WTC11 (cell line): ENCODE measurements around the gene DRAXIN. TPM values are rescaled to one million over a fixed set of nuclear protein-coding genes. Genes with fewer than 3 reads are reported as not detected.

Experiments used
- ATAC-seq: fragments of 200-7000 bp; cut with Tn5 transposase; 2 replicates; pipeline ENCODE4 v1.10.0; 2021; ENCODE audit warnings: mild to moderate bottlenecking, moderate library complexity
- CTCF ChIA-PET: fragments of 300-600 bp; sonication (Branson Sonifier 250); formaldehyde crosslinking; loops from one replicate; lab custom pipeline; 2021; ENCODE audit warnings: antibody characterized with exemption; lab: Charles Lee
- POLR2A ChIA-PET: fragments of 350-600 bp; sonication (Branson Sonifier 250); formaldehyde crosslinking; loops from one replicate; lab custom pipeline; 2021; ENCODE audit warnings: antibody characterized with exemption; lab: Charles Lee
- DNase-seq: peaks from one replicate; pipeline ENCODE4 v3.0.0; 2021; ENCODE audit warnings: low spot score
- H3K27ac Mint-ChIP-seq: 2 replicates; pipeline ENCODE4 v1.8.0; 2021; ENCODE audit warnings: mixed read lengths
- H3K27me3 Mint-ChIP-seq: 2 replicates; pipeline ENCODE4 v1.8.0; 2021; ENCODE audit warnings: low read depth, mild to moderate bottlenecking, moderate library complexity, mixed read lengths
- H3K36me3 Mint-ChIP-seq: 2 replicates; pipeline ENCODE4 v1.8.0; 2021; ENCODE audit warnings: mixed read lengths
- H3K4me1 Mint-ChIP-seq: 2 replicates; pipeline ENCODE4 v1.8.0; 2022; ENCODE audit warnings: mixed read lengths
- H3K4me3 Mint-ChIP-seq: 2 replicates; pipeline ENCODE4 v1.8.0; 2021; ENCODE audit warnings: mild to moderate bottlenecking, moderate library complexity, mixed read lengths
- H3K9me3 Mint-ChIP-seq: 2 replicates; pipeline ENCODE4 v1.8.0; 2021; ENCODE audit warnings: mixed read lengths
- ATF6 ChIP-seq: sonication (generic); formaldehyde crosslinking; IDR thresholded peaks from 2 replicates; pipeline ENCODE4 v1.8.1; 2023; ENCODE audit warnings: mild to moderate bottlenecking, missing genetic modification reagents
- CBFB ChIP-seq: sonication (generic); formaldehyde crosslinking; IDR thresholded peaks from 2 replicates; pipeline ENCODE4 v1.8.1; 2022; ENCODE audit warnings: mild to moderate bottlenecking, low read depth, missing genetic modification reagents
- FOXK1 ChIP-seq: sonication (generic); formaldehyde crosslinking; IDR thresholded peaks from 2 replicates; pipeline ENCODE4 v1.8.0; 2022; ENCODE audit warnings: mild to moderate bottlenecking, moderate library complexity, missing genetic modification reagents
- MYBL2 ChIP-seq: sonication (generic); formaldehyde crosslinking; IDR thresholded peaks from 2 replicates; pipeline ENCODE4 v1.8.1; 2023; ENCODE audit warnings: mild to moderate bottlenecking, moderate library complexity, missing genetic modification reagents
- NR1H2 ChIP-seq: sonication (generic); formaldehyde crosslinking; IDR thresholded peaks from 2 replicates; pipeline ENCODE4 v1.9.0; 2021; ENCODE audit warnings: mild to moderate bottlenecking, moderate library complexity, missing genetic modification reagents
- NR2C2 ChIP-seq: sonication (generic); formaldehyde crosslinking; IDR thresholded peaks from 2 replicates; pipeline ENCODE4 v1.8.0; 2022; ENCODE audit warnings: mild to moderate bottlenecking, missing genetic modification reagents
- TCF7 ChIP-seq: sonication (generic); formaldehyde crosslinking; IDR thresholded peaks from 2 replicates; pipeline ENCODE4 v1.8.0; 2022; ENCODE audit warnings: mild to moderate bottlenecking, low read depth, missing genetic modification reagents, moderate library complexity
- ZNF281 ChIP-seq: sonication (generic); formaldehyde crosslinking; IDR thresholded peaks from 2 replicates; pipeline ENCODE4 v1.8.0; 2023; ENCODE audit warnings: mild to moderate bottlenecking, missing genetic modification reagents
- total RNA-seq: library from RNA; stranded (reverse); gene quantifications from 3 replicates; pipeline ENCODE4 v1.2.3, GENCODE V29; 2021
- TF ChIP-seq, protein P1 (sequence below): sonication (generic); formaldehyde crosslinking; IDR thresholded peaks from 2 replicates; pipeline ENCODE4 v1.8.1; 2023; ENCODE audit warnings: mild to moderate bottlenecking, missing genetic modification reagents, moderate library complexity
- TF ChIP-seq, protein P2 (sequence below): fragments of 250-450 bp; sonication (Bioruptor Pico); IDR thresholded peaks from 2 replicates; pipeline ENCODE4 v1.9.0; 2021; ENCODE audit warnings: mild to moderate bottlenecking, borderline replicate concordance
- TF ChIP-seq, protein P3 (sequence below): fragments of 200-600 bp; IDR thresholded peaks from 2 replicates; pipeline ENCODE4 v1.8.0; 2022; ENCODE audit warnings: antibody characterized with exemption
- TF ChIP-seq, protein P4 (sequence below): sonication (generic); formaldehyde crosslinking; IDR thresholded peaks from 2 replicates; pipeline ENCODE4 v1.8.0; 2022; ENCODE audit warnings: mild to moderate bottlenecking, missing genetic modification reagents

The DRAXIN gene
- total RNA-seq, 1 experiment from 2014 or later, result 12.0 TPM

DNA sequence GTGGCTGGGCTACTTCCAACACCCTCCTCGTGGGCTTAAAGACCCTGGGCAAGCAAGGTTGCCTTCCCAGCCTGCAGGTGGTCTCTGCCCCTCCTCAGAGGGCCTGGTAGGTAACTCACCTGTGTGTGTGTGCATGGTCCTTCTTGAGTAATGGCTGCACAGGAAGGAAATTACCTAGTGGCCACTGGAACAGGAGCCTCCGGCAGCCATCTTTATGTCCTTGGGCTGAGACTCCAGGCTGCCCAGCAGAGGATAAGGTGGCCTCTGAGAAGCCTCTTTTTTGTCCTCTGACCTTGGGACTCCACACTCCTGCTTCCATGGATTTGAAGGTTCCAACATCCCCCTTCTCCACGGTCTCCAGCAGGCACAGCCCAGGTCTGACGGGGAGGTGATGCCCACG, 20.0 kb downstream of the DRAXIN start:
- H3K4me3 Mint-ChIP-seq, result no peak overlapping the region
- POLR2A ChIA-PET, result interaction anchor here (0.5 to 1.4 kb wide), 4 partner anchors 21 to 818 kb away, joined by 3 to 6 read pairs (median 3); no protein-coding TSS in a partner anchor
- DNase-seq (no peak), ATAC-seq (no peak)
- no peak overlapping the region for H3K27ac Mint-ChIP-seq
- peaks cover 22% of the 10 kb centered on the region for H3K4me1 Mint-ChIP-seq
- H3K36me3 Mint-ChIP-seq, result peaks cover 7% of the 10 kb centered on the region; the same call in 1 of the 2 replicates
- CTCF ChIA-PET, result interaction anchor here (0.8 to 5.8 kb wide), 35 partner anchors 9 to 182 kb away, joined by 3 to 55 read pairs (median 6); partner anchors contain the start of genes AGTRAP, DRAXIN, FBXO2 and FBXO44
- no peaks in the 10 kb centered on the region; the same call in 1 of the 2 replicates for H3K27me3 Mint-ChIP-seq
- TF ChIP-seq, protein P1, sequence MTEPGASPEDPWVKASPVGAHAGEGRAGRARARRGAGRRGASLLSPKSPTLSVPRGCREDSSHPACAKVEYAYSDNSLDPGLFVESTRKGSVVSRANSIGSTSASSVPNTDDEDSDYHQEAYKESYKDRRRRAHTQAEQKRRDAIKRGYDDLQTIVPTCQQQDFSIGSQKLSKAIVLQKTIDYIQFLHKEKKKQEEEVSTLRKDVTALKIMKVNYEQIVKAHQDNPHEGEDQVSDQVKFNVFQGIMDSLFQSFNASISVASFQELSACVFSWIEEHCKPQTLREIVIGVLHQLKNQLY (CRISPR knock-in tag), result no peak
- TF ChIP-seq NR1H2 (CRISPR knock-in tag), result no peak
- TF ChIP-seq MYBL2 (CRISPR knock-in tag), result no peak
- no peak for TF ChIP-seq ZNF281 (CRISPR knock-in tag)
- no peak for TF ChIP-seq TCF7 (CRISPR knock-in tag)
- TF ChIP-seq NR2C2, result no peak
- no peak for TF ChIP-seq CBFB (CRISPR knock-in tag)
- TF ChIP-seq, protein P2, sequence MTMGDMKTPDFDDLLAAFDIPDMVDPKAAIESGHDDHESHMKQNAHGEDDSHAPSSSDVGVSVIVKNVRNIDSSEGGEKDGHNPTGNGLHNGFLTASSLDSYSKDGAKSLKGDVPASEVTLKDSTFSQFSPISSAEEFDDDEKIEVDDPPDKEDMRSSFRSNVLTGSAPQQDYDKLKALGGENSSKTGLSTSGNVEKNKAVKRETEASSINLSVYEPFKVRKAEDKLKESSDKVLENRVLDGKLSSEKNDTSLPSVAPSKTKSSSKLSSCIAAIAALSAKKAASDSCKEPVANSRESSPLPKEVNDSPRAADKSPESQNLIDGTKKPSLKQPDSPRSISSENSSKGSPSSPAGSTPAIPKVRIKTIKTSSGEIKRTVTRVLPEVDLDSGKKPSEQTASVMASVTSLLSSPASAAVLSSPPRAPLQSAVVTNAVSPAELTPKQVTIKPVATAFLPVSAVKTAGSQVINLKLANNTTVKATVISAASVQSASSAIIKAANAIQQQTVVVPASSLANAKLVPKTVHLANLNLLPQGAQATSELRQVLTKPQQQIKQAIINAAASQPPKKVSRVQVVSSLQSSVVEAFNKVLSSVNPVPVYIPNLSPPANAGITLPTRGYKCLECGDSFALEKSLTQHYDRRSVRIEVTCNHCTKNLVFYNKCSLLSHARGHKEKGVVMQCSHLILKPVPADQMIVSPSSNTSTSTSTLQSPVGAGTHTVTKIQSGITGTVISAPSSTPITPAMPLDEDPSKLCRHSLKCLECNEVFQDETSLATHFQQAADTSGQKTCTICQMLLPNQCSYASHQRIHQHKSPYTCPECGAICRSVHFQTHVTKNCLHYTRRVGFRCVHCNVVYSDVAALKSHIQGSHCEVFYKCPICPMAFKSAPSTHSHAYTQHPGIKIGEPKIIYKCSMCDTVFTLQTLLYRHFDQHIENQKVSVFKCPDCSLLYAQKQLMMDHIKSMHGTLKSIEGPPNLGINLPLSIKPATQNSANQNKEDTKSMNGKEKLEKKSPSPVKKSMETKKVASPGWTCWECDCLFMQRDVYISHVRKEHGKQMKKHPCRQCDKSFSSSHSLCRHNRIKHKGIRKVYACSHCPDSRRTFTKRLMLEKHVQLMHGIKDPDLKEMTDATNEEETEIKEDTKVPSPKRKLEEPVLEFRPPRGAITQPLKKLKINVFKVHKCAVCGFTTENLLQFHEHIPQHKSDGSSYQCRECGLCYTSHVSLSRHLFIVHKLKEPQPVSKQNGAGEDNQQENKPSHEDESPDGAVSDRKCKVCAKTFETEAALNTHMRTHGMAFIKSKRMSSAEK (CRISPR knock-in tag), result no peak
- no peak for TF ChIP-seq FOXK1 (CRISPR knock-in tag)
- TF ChIP-seq, protein P3, sequence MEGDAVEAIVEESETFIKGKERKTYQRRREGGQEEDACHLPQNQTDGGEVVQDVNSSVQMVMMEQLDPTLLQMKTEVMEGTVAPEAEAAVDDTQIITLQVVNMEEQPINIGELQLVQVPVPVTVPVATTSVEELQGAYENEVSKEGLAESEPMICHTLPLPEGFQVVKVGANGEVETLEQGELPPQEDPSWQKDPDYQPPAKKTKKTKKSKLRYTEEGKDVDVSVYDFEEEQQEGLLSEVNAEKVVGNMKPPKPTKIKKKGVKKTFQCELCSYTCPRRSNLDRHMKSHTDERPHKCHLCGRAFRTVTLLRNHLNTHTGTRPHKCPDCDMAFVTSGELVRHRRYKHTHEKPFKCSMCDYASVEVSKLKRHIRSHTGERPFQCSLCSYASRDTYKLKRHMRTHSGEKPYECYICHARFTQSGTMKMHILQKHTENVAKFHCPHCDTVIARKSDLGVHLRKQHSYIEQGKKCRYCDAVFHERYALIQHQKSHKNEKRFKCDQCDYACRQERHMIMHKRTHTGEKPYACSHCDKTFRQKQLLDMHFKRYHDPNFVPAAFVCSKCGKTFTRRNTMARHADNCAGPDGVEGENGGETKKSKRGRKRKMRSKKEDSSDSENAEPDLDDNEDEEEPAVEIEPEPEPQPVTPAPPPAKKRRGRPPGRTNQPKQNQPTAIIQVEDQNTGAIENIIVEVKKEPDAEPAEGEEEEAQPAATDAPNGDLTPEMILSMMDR, result no peak
- TF ChIP-seq, protein P4, sequence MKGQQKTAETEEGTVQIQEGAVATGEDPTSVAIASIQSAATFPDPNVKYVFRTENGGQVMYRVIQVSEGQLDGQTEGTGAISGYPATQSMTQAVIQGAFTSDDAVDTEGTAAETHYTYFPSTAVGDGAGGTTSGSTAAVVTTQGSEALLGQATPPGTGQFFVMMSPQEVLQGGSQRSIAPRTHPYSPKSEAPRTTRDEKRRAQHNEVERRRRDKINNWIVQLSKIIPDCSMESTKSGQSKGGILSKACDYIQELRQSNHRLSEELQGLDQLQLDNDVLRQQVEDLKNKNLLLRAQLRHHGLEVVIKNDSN (CRISPR knock-in tag), result no peak
- TF ChIP-seq ATF6 (CRISPR knock-in tag), result no peak
- TF ChIP-seq, all 79 proteins: peak for 0
- H3K9me3 Mint-ChIP-seq, result no peaks in the 10 kb centered on the region
